RWPE1 (cell line): ENCODE results near the gene GATC.

ENCODE experiments used
- CTCF ChIA-PET: fragments of 350-600 bp; sonication (Branson Sonifier 250); formaldehyde crosslinking; extraction: SDS; loops from one replicate; lab custom pipeline; 2021; lab: Yijun Ruan, JAX
- POLR2A ChIA-PET: fragments of 400-600 bp; formaldehyde crosslinking; extraction: SDS; loops from one replicate; lab custom pipeline; 2020; ENCODE audit warnings: antibody characterized with exemption; ENCODE audit not compliant: low non-redundant PET; lab: Yijun Ruan, JAX
- DNase-seq: peaks from one replicate; pipeline ENCODE4 v3.0.0; 2012; ENCODE audit warnings: low spot score
- H3K27ac ChIP-seq: fragments of 450-650 bp; 2 replicates; pipeline ENCODE4 v1.5.1; 2017
- TF ChIP-seq, protein P1 (sequence below): fragments of 450-650 bp; conservative IDR thresholded peaks from 2 replicates; pipeline ENCODE4 v1.5.1; 2017; ENCODE audit warnings: low read depth, mild to moderate bottlenecking

Gene GATC

DNA sequence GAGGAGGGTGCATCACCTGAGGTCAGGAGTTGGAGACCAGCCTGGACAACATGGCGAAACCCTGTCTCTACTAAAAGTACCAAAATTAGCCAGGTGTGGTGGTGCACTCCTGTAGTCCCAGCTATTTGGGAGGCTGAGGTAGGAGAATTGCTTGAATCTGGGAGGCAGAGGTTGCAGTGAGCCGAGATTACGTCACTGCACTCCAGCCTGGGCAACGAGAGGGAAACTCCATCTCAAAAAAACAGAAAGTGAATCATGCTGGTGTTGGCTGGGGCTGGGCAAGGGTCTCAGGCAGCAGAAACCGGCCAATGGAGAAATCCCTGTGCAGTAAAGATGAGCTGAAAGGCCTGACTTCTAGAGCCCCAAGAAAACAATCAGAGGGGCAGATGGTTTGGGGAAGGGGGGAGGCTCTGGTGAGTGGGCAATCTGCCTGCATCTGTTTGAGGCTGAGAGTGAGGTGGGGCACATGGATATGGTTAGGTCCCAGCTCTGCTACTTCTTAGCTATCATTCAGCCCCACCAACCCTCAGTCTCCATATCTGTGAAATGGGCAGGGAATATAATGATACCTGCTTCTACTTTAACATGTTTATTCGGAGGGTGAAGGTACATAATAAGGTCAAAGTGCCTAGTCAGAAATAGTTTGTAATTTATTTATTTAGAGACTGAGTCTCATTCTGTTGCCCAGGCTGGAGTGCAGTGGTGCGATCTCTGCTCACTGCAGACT is 29.6 kb upstream of the GATC start:
- CTCF ChIA-PET: interaction anchor here (0.6 kb wide), 2 partner anchors 37 to 636 kb away, joined by 3 read pairs; no protein-coding TSS in a partner anchor
- no peak overlapping the region for H3K27ac ChIP-seq
- POLR2A ChIA-PET: interaction anchor here (0.5 kb wide), 1 partner anchor 32 kb away, joined by 6 read pairs; no protein-coding TSS in a partner anchor
- DNase-seq: no peak
- TF ChIP-seq, protein P1, sequence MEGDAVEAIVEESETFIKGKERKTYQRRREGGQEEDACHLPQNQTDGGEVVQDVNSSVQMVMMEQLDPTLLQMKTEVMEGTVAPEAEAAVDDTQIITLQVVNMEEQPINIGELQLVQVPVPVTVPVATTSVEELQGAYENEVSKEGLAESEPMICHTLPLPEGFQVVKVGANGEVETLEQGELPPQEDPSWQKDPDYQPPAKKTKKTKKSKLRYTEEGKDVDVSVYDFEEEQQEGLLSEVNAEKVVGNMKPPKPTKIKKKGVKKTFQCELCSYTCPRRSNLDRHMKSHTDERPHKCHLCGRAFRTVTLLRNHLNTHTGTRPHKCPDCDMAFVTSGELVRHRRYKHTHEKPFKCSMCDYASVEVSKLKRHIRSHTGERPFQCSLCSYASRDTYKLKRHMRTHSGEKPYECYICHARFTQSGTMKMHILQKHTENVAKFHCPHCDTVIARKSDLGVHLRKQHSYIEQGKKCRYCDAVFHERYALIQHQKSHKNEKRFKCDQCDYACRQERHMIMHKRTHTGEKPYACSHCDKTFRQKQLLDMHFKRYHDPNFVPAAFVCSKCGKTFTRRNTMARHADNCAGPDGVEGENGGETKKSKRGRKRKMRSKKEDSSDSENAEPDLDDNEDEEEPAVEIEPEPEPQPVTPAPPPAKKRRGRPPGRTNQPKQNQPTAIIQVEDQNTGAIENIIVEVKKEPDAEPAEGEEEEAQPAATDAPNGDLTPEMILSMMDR: no peak

DNA sequence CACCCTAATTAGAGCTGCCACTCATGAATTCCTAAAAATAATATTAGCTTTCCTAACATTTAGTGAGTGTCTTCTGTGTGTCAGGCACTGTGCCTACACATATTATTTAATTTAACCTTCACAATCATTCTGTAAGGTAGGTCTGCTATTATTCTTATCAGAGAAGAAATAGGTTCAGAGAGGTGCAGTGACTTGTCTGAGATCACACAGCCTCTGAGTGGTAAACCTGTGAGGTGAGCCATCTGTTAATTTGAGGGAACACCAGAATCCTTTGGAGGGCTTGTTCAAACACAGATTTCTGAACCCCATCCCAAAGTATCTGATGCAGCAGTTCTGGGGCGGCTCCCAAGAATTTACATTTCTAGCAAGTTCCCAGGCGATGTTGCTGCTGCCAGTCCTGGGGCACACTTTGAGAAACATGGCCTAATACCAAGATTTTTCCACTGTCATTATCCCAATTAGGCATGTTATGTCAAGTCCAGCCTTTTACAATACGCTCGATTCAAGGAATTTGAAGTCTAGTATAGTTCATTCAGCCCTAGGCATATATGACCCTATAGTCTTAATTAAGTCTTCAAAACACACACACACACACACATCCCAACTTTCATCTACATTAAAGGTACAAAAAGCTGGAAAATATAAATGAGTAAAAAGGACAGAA is 28.2 kb upstream of the GATC start:
- DNase-seq: no peak
- ChIA-PET POLR2A (no interaction called here), CTCF (interaction anchor here (0.6 to 1.5 kb wide), 2 partner anchors 10 to 12 kb away, joined by 4 to 5 read pairs; no protein-coding TSS in a partner anchor)
- no peak overlapping the region for H3K27ac ChIP-seq
- TF ChIP-seq, protein P1: no peak

DNA sequence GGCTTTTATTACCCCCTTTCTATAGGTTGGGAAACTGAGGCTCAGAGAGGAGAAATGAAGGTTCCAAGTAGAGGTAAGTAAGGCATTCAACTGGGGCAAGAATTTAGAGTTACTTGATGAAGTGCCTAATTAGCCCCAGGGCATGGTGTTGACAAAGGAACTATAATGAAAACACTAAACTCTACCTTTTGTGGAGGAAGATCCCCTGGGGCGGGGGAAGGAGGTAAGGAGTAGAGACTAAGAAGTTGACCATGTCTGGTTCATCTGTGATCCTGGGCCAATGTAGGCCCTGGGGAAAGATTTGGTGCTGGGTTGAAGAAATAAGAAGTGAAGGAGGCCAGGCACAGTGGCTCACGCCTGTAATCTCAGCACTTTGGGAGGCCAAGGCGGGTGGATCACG is 24.5 kb upstream of the GATC start:
- CTCF ChIA-PET: interaction anchor here (1.0 kb wide), 1 partner anchor 45 kb away, joined by 4 read pairs; no protein-coding TSS in a partner anchor
- POLR2A ChIA-PET: no interaction called here
- TF ChIP-seq, protein P1: no peak
- DNase-seq: no peak
- no peak overlapping the region for H3K27ac ChIP-seq

DNA sequence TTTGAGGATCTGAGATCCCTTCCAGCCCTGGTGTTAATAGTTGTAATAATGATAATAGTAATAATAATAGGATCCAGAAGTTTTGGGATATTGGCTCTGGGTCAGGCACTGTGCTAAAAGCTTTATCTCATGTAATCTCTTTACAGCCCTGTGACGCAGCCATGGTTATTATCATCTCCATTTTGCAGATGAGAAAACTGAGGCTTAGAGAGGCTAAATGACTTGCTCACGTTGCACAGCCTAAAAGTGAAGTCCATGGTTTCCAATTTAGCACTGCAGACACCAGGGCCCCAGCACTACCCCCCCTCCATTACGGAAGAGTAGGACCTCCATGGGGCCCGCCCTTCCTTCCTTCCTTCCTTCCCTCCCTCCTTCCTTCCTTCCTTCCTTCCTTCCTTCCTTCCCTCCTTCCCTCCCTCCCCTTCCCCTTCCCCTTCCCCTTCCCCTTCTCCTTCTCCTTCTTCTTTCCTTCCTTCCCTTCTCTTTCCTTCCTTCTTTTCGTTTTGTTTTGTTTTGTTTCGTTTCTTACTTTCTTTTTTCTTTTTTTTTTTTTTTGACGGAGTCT is 23.3 kb upstream of the GATC start:
- CTCF ChIA-PET: interaction anchor here (0.5 to 0.6 kb wide), 2 partner anchors 178 to 1014 kb away, joined by 3 read pairs; no protein-coding TSS in a partner anchor
- no peak overlapping the region for H3K27ac ChIP-seq
- TF ChIP-seq, protein P1: no peak
- DNase-seq: no peak
- POLR2A ChIA-PET: no interaction called here

DNA sequence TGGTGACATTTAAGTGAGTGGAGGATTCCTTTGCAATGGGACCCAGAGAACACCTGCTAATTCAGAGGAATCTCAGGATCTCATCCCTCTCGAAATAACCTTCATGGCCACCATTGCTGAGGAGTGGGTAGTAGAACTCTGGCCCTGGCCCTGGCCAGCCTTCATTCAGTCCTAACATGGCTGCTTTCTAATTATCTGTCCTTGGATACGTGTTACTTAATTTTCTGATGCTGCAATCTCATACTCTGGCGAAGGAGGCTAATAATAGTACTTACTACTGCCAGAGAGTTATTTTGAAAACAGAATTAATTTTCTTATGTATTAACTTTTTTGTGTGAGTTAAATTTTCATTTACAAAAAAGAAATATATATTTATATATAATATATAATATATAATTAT is 20.4 kb upstream of the GATC start:
- H3K27ac ChIP-seq: no peak overlapping the region
- no peak for DNase-seq
- ChIA-PET CTCF (no interaction called here), POLR2A (no interaction called here)
- TF ChIP-seq, protein P1: no peak

DNA sequence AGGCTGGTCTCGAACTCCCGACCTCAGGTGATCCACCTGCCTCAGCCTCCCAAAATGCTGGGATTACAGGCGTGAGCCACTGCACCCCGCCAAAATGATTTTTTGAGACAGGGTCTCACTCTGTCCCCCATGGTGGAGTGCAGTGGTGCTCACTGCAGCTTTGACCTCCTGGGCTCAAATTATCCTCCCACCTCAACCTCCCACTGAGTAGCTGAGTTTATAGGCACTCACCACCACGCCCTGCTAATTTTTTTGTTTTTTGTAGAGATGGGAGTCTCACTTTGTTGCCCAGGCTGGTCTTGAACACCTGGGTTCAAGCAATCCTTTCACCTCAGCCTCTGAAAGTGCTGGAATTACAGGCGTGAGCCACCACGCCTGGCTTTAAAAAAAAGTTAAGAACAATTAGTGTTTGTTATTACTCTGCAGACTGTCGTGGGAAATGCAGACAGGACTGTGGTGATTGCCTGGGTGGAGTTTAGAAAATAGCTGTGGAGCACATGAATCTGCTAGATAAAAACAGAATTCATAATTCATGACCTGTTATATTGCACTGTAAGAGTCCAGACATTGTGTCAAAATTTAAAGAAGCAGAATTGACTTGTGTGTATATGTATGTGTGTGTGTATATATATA is 17.5 kb upstream of the GATC start:
- H3K27ac ChIP-seq: no peak overlapping the region
- ChIA-PET POLR2A (no interaction called here), CTCF (interaction anchor here (0.5 to 0.8 kb wide), 2 partner anchors 99 to 200 kb away, joined by 3 read pairs; no protein-coding TSS in a partner anchor)
- DNase-seq: no peak
- TF ChIP-seq, protein P1: no peak
